Spleen (tissue), 11 donors: Measurements from ENCODE around the gene PLA1A. TPM values are rescaled to one million over a fixed set of nuclear protein-coding genes. Genes with fewer than 3 reads are reported as not detected.
"Not testable (repeated sequence)": the region's sequence is repeated elsewhere in the genome, so short reads cannot be mapped to it uniquely, and the experiment has no call there.

Source experiments
- DNase-seq: peaks from one replicate; pipeline ENCODE4 v3.0.0-alpha.2; 2020
- H3K27ac ChIP-seq, 8 donors: fragments of 200-600 bp; sonication (generic) in 7 of 8; 1 replicate in 4 of 8; 2 replicates in 4 of 8; pipeline versions ENCODE4 v1.5.0 to v1.8.0; 2016 to 2021; ENCODE audit warnings: inconsistent platforms in 4 of 8, mild to moderate bottlenecking in 4 of 8, moderate library complexity in 1 of 8
- H3K27me3 ChIP-seq, 7 donors: fragments of 200-600 bp; sonication (generic) in 6 of 7; replicated peaks in 1 of 7; 1 replicate in 4 of 7; 2 replicates in 3 of 7; pipeline versions ENCODE4 v1.5.0 to v1.8.0; 2016 to 2021; ENCODE audit warnings: inconsistent platforms in 3 of 7, mild to moderate bottlenecking in 1 of 7
- H3K36me3 ChIP-seq, 6 donors: fragments of 200-600 bp; sonication (generic) in 5 of 6; 1 replicate in 4 of 6; 2 replicates in 2 of 6; pipeline versions ENCODE4 v1.5.0 to v1.8.0; 2016 to 2021; ENCODE audit warnings: inconsistent platforms in 2 of 6
- H3K4me1 ChIP-seq, 6 donors: fragments of 200-600 bp; sonication (generic) in 5 of 6; 1 replicate in 3 of 6; 2 replicates in 3 of 6; pipeline versions ENCODE4 v1.5.0 to v1.8.0; 2016 to 2021; ENCODE audit warnings: inconsistent platforms in 3 of 6
- H3K4me3 ChIP-seq, 8 donors: fragments of 200-600 bp; sonication (generic) in 7 of 8; 1 replicate in 4 of 8; 2 replicates in 4 of 8; pipeline versions ENCODE4 v1.5.0 to v1.8.0; 2016 to 2021; ENCODE audit warnings: inconsistent platforms in 4 of 8, mild to moderate bottlenecking in 4 of 8, moderate library complexity in 2 of 8
- H3K9me3 ChIP-seq, 8 donors: fragments of 200-600 bp; sonication (generic) in 7 of 8; 1 replicate in 4 of 8; 2 replicates in 4 of 8; pipeline versions ENCODE4 v1.5.0 to v1.8.0; 2016 to 2021; ENCODE audit warnings: inconsistent platforms in 4 of 8
- POLR2A ChIP-seq, 3 donors: fragments of 450-650 bp; IDR thresholded peaks; one replicate each; pipeline ENCODE4 v1.5.1; 2017; ENCODE audit warnings: antibody characterized with exemption in 3 of 3, mild to moderate bottlenecking in 1 of 3
- POLR2AphosphoS5 ChIP-seq, 3 donors: sonication (generic); formaldehyde crosslinking; IDR thresholded peaks; one replicate each; pipeline ENCODE4 v1.5.1; 2017; ENCODE audit warnings: antibody characterized with exemption in 3 of 3
- WGBS, 5 donors: extraction: QIAGEN DNeasy Blood & Tissue Kit in 3 of 5; methylation state at CpG; one replicate each; pipeline versions ENCODE4 v1.1.5 to v1.1.7; 2013 to 2018; 5-methylcytosine and 5-hydroxymethylcytosine counted together
- intact Hi-C: fragments of 100-400 bp; cut with DNase I; formaldehyde crosslinking; loops from one replicate; pipeline ENCODE4 v1.15.0; 2023; ENCODE audit warnings: low total_unique reads
- polyA plus RNA-seq, 3 donors: library from polyadenylated mRNA; stranded (reverse); fragments of 200-250 nt; gene quantifications; one replicate each; pipeline ENCODE4 v1.2.1, GENCODE V29; 2013
- total RNA-seq, 7 donors: library from RNA; depleted of rRNA in 3 of 7; stranded (reverse); fragments of >200 nt in 3 of 7; fragmentation: NEBNext Ultra II Directional in 4 of 7; extraction: Animal tissue kit (Norgen Biotek cat#: 25700) in 4 of 7; gene quantifications; one replicate each; pipeline versions ENCODE4 v1.1.0 to v1.2.1, GENCODE V29; 2016 to 2021
- TF ChIP-seq, protein P1 (sequence below), 11 experiments: fragments of 200-600 bp in 7 of 11; fragments of 450-650 bp in 4 of 11; sonication (generic) in 4 of 11; IDR thresholded peaks in 8 of 11; conservative IDR thresholded peaks in 3 of 11; 1 replicate in 7 of 11; 2 replicates in 4 of 11; pipeline versions ENCODE4 v1.4.0 to v1.8.0; 2016 to 2021; ENCODE audit warnings: antibody characterized with exemption in 11 of 11, inconsistent platforms in 4 of 11, mild to moderate bottlenecking in 1 of 11
- donor health status: healthy with polysubstance abuse.
- donor health status: DM: no; HTN: no; CAD: no; lungs with moderate emphysema.
- donor health status: DM: no; HTN: no; CAD: no.
- donor health status: Bipolar disorder and iron deficiency.
- donor health status: healthy.
- donor health status: DM: no; HTN: no; CAD: no.
- donor health status: DM: yes; HTN: yes; CAD: no.

Gene PLA1A
- total and polyA plus RNA-seq, 10 donors = 0.27 to 6.8 (median 0.79) TPM; not detected in 1

DNA sequence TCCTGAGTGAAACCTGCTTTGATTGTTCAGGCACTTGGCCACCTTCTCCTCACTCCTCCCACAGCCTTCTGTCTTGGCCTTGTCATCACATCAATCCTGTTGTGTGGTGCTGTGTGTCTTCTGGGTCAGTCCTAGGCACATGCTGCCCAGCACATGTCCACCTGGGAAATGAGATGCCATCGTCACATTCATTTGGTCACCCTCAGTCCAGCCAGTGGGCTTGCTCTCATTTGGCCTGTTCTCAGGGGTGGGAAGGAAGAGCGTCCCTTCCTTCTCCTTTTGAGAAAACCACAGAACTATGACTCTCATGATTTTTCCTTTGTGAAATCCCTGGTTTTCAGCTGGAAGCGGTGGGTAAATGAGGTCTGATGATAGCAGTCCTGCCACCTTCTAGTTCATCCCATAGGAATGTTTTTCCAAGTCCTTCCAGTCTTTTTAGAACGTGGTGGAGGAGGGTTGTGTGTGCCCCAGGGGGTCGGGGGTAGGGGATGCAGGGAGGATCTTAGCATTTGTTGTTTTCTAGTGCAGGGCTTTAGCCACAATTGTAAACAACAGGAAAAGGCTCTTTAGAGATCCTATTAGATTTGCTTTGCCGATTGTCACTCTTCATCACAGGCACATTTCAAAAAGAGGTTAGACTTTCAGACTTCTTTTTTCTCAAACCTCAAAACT is 8.4 kb upstream of the PLA1A start:
- intact Hi-C loops = loop anchor here (10.0 kb wide), 1 partner anchor 76 kb away; the partner anchor contains the start of gene POPDC2
- WGBS, 5 donors = 32 to 62% (median 50%) methylated on average over 6 of the region's 6 CpGs
- Histone ChIP-seq H3K27ac (peak overlapping the region in 5 of 8 donors; percentile 4 to 70 (median 58)), H3K27me3 (no peaks in the 10 kb centered on the region), H3K36me3 (peaks cover 0 to 22% (median 4%) of the 10 kb centered on the region in 6 donors), H3K4me1 (peaks cover 0 to 44% (median 20%) of the 10 kb centered on the region in 6 donors), H3K4me3 (no peak overlapping the region), H3K9me3 (peaks cover 0 to 11% (median 0%) of the 10 kb centered on the region in 8 donors)
- DNase-seq = no peak
- TF ChIP-seq POLR2AphosphoS5 (IDR thresholded peaks at IDR 0.05) (peak in 2 of 3 donors; percentile 37 to 71), POLR2A (IDR thresholded peaks at IDR 0.05) (no peak)

DNA sequence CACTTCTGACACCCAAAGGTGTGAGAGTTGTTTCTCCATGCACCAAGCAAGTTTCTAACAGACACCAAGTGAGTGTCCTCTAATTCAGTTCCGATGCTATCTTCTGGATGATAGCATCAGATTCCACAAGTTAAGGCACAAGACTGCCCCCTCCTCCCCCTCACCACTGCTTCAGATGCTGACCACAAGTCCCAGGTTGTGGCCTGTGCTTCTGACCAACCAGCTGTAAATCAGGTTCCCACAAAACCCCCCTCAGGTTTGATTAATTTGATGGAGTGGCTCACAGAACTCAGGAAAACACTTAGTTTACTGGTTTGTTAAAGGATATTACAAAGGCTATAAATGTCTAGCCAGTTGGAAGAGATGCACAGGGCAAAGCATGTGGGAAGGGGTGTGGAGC is 7.0 kb upstream of the PLA1A start:
- Histone ChIP-seq H3K4me1 (peaks cover 0 to 44% (median 20%) of the 10 kb centered on the region in 6 donors), H3K27me3 (no peaks in the 10 kb centered on the region), H3K9me3 (peaks cover 0 to 11% (median 0%) of the 10 kb centered on the region in 8 donors), H3K36me3 (peaks cover 0 to 12% (median 4%) of the 10 kb centered on the region in 6 donors), H3K27ac (no peak overlapping the region), H3K4me3 (no peak overlapping the region)
- no peak for DNase-seq
- intact Hi-C loops = no loop called here
- no peak for TF ChIP-seq POLR2AphosphoS5 (IDR thresholded peaks at IDR 0.05)
- TF ChIP-seq POLR2A (IDR thresholded peaks at IDR 0.05) = no peak
- TF ChIP-seq, protein P1, sequence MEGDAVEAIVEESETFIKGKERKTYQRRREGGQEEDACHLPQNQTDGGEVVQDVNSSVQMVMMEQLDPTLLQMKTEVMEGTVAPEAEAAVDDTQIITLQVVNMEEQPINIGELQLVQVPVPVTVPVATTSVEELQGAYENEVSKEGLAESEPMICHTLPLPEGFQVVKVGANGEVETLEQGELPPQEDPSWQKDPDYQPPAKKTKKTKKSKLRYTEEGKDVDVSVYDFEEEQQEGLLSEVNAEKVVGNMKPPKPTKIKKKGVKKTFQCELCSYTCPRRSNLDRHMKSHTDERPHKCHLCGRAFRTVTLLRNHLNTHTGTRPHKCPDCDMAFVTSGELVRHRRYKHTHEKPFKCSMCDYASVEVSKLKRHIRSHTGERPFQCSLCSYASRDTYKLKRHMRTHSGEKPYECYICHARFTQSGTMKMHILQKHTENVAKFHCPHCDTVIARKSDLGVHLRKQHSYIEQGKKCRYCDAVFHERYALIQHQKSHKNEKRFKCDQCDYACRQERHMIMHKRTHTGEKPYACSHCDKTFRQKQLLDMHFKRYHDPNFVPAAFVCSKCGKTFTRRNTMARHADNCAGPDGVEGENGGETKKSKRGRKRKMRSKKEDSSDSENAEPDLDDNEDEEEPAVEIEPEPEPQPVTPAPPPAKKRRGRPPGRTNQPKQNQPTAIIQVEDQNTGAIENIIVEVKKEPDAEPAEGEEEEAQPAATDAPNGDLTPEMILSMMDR (IDR thresholded peaks at IDR 0.05 in 8 of 11, conservative IDR thresholded peaks at IDR 0.05 in 3 of 11) = no peak
- WGBS, 5 donors = 88 to 100% (median 95%) methylated on average over 1 of the region's 1 CpG

DNA sequence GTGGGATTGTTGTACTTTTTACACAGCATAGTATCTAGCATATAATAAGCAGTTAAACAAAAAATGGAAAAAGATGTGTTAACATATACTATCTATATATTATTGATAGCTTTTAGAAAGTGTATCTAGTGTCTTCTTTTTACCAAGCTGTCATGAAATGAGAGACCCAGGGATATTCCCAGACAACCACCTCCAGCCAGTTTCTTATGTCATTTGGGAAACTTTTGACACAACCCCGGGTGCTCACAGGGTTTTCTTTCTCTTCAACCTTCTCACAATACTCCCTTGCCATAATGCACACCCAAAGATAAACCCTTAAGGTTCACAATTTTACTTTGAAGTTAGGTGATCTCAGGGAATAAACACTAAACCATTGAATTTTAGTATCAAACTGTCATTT is 4.8 kb upstream of the PLA1A start:
- no peak overlapping the region for H3K27ac ChIP-seq
- H3K4me3 ChIP-seq = no peak overlapping the region
- TF ChIP-seq POLR2A (IDR thresholded peaks at IDR 0.05) = no peak
- TF ChIP-seq POLR2AphosphoS5 (IDR thresholded peaks at IDR 0.05) = no peak
- TF ChIP-seq, protein P1 (IDR thresholded peaks at IDR 0.05 in 8 of 11, conservative IDR thresholded peaks at IDR 0.05 in 3 of 11) = no peak
- no peaks in the 10 kb centered on the region for H3K27me3 ChIP-seq
- H3K36me3 ChIP-seq = no peaks in the 10 kb centered on the region
- H3K4me1 ChIP-seq = peaks cover 0 to 47% (median 30%) of the 10 kb centered on the region in 6 donors
- no peak for DNase-seq
- H3K9me3 ChIP-seq = peaks cover 0 to 11% (median 0%) of the 10 kb centered on the region in 8 donors
- intact Hi-C loops = no loop called here
- 59 to 82% (median 73%) methylated on average over 1 of the region's 1 CpG for WGBS, 5 donors

DNA sequence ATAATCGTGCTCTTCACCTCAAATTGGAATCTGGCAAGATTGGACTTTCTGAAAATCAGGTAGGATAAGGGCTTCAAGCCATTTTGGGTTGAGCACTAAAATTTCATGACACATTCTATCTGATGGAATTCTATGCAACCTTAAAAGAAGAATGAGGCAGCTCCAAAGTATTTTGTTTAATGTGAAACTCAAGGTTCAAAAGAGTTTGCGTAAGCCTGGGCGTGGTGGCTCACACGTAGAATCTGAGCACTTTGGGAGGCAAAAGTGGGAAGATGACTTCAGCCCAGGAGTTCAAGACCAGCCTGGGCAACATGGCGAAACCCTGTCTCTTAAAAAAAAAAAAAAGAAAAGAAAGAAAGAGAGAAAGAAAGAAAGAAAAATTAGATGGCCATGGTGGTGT is 3.6 kb upstream of the PLA1A start:
- TF ChIP-seq, protein P1 (IDR thresholded peaks at IDR 0.05 in 8 of 11, conservative IDR thresholded peaks at IDR 0.05 in 3 of 11) = no peak
- TF ChIP-seq POLR2A (IDR thresholded peaks at IDR 0.05) (no peak), POLR2AphosphoS5 (IDR thresholded peaks at IDR 0.05) (no peak)
- H3K27ac ChIP-seq = no peak overlapping the region
- H3K9me3 ChIP-seq = peaks cover 0 to 11% (median 0%) of the 10 kb centered on the region in 8 donors
- H3K36me3 ChIP-seq = no peaks in the 10 kb centered on the region
- WGBS, 5 donors = 77 to 90% (median 84%) methylated on average over 5 of the region's 5 CpGs
- DNase-seq = no peak
- peaks cover 0 to 40% (median 23%) of the 10 kb centered on the region in 6 donors for H3K4me1 ChIP-seq
- no peak overlapping the region for H3K4me3 ChIP-seq
- intact Hi-C loops = no loop called here
- no peaks in the 10 kb centered on the region for H3K27me3 ChIP-seq

DNA sequence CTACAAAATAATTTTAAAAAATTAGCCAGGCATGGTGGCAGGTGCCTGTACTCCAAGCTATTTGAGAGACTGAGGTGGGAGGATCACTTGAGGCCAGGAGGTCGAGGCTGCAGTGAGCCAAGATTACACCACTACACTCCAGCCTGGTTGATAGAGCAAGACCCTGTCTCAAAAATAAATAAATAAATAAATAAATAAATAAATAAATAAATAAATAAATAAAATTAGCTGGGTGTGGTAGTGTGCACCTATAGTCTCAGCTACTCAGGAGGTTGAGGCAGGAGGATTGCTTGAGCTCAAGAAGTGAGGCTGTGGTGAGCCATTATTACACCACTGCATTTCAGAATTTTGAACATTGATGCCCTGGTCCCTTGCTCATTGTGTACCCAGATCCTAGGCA is 2.8 kb upstream of the PLA1A start:
- DNase-seq, H3K4me3 ChIP-seq, intact Hi-C loops, H3K27ac ChIP-seq, H3K36me3 ChIP-seq, H3K27me3 ChIP-seq: not testable (repeated sequence)
- Histone ChIP-seq H3K4me1 (peaks cover 0 to 32% (median 22%) of the 10 kb centered on the region in 6 donors), H3K9me3 (peaks cover 0 to 11% (median 0%) of the 10 kb centered on the region in 8 donors)
- 86 to 100% (median 92%) methylated on average over 1 of the region's 1 CpG for WGBS, 5 donors
